ENCODE measurements around the gene NT5DC4.

Gene NT5DC4

DNA sequence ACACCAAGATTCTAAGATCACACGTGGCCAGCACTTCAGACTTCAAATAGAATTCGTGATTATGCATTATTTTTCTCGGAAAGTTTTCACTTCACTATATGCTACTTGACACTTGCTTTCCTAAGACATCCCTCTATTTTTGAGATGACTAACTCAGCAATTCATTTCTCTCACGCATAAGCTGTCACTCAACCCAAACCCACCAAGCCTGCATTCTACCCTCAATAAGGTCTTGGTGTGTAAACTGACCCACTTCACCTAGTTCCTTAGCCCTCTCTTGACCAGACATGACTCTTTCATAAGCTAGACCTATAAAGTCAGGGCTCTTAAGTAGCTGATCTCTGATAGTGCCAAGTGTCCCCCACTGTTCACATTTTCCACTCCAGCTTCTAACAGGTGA, 31.8 kb downstream of the NT5DC4 start:
- H3K18ac ChIP-seq (ENCODE audit: low read depth in 1 of 2, low read length in 2 of 2) = no peak overlapping the region
- DNase-seq = no peak
- no peak overlapping the region for H2BK120ac ChIP-seq (ENCODE audit: low read depth, low read length)
- no peak overlapping the region for H3K4ac ChIP-seq (ENCODE audit: low read depth in 1 of 2, low read length in 2 of 2)
- whole genome bisulfite sequencing = 96% methylated on average over 4 of the region's 4 CpGs
- no peak overlapping the region for H3K14ac ChIP-seq (ENCODE audit: low read length in 2 of 2)
- no peak overlapping the region for H3K4me2 ChIP-seq (ENCODE audit: low read length, poor library complexity, severe bottlenecking)
- H3K23ac ChIP-seq (ENCODE audit: low read length in 2 of 2) = no peak overlapping the region
- no peak overlapping the region for H4K91ac ChIP-seq (ENCODE audit: low read length)
- no peak overlapping the region for H2AK5ac ChIP-seq (ENCODE audit: low read length, severe bottlenecking)
- no peak overlapping the region for H4K8ac ChIP-seq (ENCODE audit: low read length)
- H3K9me3 ChIP-seq (ENCODE audit: control insufficient read depth, low read length) = no peaks in the 10 kb centered on the region
- peaks cover 28% of the 10 kb centered on the region for H3K79me1 ChIP-seq (replicated peaks; ENCODE audit: low read length, poor library complexity, severe bottlenecking)
- no peak overlapping the region for H3K9ac ChIP-seq (ENCODE audit: low read length)
- H2BK15ac ChIP-seq (ENCODE audit: low read depth, poor library complexity, severe bottlenecking) = no peak overlapping the region
- no peak overlapping the region for H3K4me3 ChIP-seq (ENCODE audit: insufficient read depth in 1 of 2, low read depth in 1 of 2, low read length in 2 of 2)
- no peak overlapping the region for H2AFZ ChIP-seq (ENCODE audit: low read depth, low read length)
- H2BK5ac ChIP-seq (ENCODE audit: low read depth, low read length, poor library complexity, severe bottlenecking) = no peak overlapping the region
- peak overlapping the region in 1 of 2 experiments; percentile 40 for H2BK12ac ChIP-seq (ENCODE audit: low read length in 2 of 2)
- peaks cover 4% of the 10 kb centered on the region for H3K4me1 ChIP-seq (ENCODE audit: control insufficient read depth, insufficient read depth, low read depth, low read length)
- no peaks in the 10 kb centered on the region for H3K27me3 ChIP-seq (ENCODE audit: control insufficient read depth in 1 of 2, insufficient read depth in 1 of 2, low read length in 2 of 2)
- H3K36me3 ChIP-seq (ENCODE audit: control insufficient read depth in 1 of 2, insufficient read depth in 2 of 2, low read depth in 1 of 2, low read length in 2 of 2) = peaks cover 0 to 10% of the 10 kb centered on the region in 2 experiments
- no peak overlapping the region for H3K27ac ChIP-seq (ENCODE audit: low read length, poor library complexity, severe bottlenecking)

DNA sequence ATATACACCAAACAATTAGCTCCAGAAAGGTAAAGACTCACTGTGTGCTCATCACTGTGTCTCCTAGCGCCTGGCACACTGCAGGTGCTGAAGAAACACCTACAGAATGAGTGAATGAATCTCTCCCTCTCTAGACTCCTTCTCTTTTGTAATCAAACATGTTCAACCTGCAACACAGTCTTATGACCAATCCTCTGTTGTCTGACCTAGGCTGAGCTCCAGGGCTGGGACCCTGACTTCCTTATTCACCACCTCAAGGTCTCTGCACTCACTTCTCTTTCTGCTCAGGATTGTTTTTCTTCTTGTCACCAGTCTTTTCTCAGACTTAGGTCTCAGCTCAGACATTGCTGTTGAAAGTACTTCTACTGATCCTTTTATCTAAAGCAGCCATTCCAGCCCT, 33.7 kb downstream of the NT5DC4 start:
- no peak overlapping the region for H2BK12ac ChIP-seq (ENCODE audit: low read length in 2 of 2)
- H3K4me2 ChIP-seq (ENCODE audit: low read length, poor library complexity, severe bottlenecking) = no peak overlapping the region
- H3K4ac ChIP-seq (ENCODE audit: low read depth in 1 of 2, low read length in 2 of 2) = no peak overlapping the region
- H3K79me1 ChIP-seq (replicated peaks; ENCODE audit: low read length, poor library complexity, severe bottlenecking) = peaks cover 29% of the 10 kb centered on the region
- H3K27me3 ChIP-seq (ENCODE audit: control insufficient read depth in 1 of 2, insufficient read depth in 1 of 2, low read length in 2 of 2) = no peaks in the 10 kb centered on the region
- no peak overlapping the region for H2BK5ac ChIP-seq (ENCODE audit: low read depth, low read length, poor library complexity, severe bottlenecking)
- H2AFZ ChIP-seq (ENCODE audit: low read depth, low read length) = no peak overlapping the region
- WGBS = 98% methylated on average over 1 of the region's 1 CpG
- peaks cover 0 to 10% of the 10 kb centered on the region in 2 experiments for H3K36me3 ChIP-seq (ENCODE audit: control insufficient read depth in 1 of 2, insufficient read depth in 2 of 2, low read depth in 1 of 2, low read length in 2 of 2)
- peaks cover 4% of the 10 kb centered on the region for H3K4me1 ChIP-seq (ENCODE audit: control insufficient read depth, insufficient read depth, low read depth, low read length)
- no peak for DNase-seq
- H2BK120ac ChIP-seq (ENCODE audit: low read depth, low read length) = no peak overlapping the region
- H3K18ac ChIP-seq (ENCODE audit: low read depth in 1 of 2, low read length in 2 of 2) = no peak overlapping the region
- no peak overlapping the region for H4K8ac ChIP-seq (ENCODE audit: low read length)
- H4K91ac ChIP-seq (ENCODE audit: low read length) = no peak overlapping the region
- no peak overlapping the region for H3K14ac ChIP-seq (ENCODE audit: low read length in 2 of 2)
- H3K9ac ChIP-seq (ENCODE audit: low read length) = no peak overlapping the region
- H2AK5ac ChIP-seq (ENCODE audit: low read length, severe bottlenecking) = no peak overlapping the region
- no peak overlapping the region for H2BK15ac ChIP-seq (ENCODE audit: low read depth, poor library complexity, severe bottlenecking)
- no peak overlapping the region for H3K27ac ChIP-seq (ENCODE audit: low read length, poor library complexity, severe bottlenecking)
- no peak overlapping the region for H3K23ac ChIP-seq (ENCODE audit: low read length in 2 of 2)
- H3K4me3 ChIP-seq (ENCODE audit: insufficient read depth in 1 of 2, low read depth in 1 of 2, low read length in 2 of 2) = no peak overlapping the region
- no peaks in the 10 kb centered on the region for H3K9me3 ChIP-seq (ENCODE audit: control insufficient read depth, low read length)

DNA sequence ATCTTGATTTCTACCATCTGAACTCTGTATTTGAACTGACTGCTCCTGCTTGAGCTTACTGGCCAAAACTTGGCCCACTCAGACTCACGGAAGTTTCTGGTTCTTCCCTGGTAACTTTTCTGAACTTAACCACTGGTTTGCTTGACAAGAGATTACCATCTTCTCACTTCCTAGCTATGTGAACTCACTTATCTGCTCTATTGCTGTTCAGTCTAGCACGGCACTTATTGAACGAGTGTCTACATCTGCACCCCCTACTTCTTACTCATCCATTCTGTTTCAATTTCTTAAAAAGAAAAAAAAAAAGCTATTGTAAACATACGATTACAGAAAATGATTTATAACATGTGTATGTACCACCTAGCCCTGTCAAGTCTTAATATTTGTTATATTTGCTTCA, 34.6 kb downstream of the NT5DC4 start:
- H2AK5ac ChIP-seq (ENCODE audit: low read length, severe bottlenecking) = no peak overlapping the region
- H3K4ac ChIP-seq (ENCODE audit: low read depth in 1 of 2, low read length in 2 of 2) = no peak overlapping the region
- H3K36me3 ChIP-seq (ENCODE audit: control insufficient read depth in 1 of 2, insufficient read depth in 2 of 2, low read depth in 1 of 2, low read length in 2 of 2) = peaks cover 0 to 10% of the 10 kb centered on the region in 2 experiments
- H3K9me3 ChIP-seq (ENCODE audit: control insufficient read depth, low read length) = no peaks in the 10 kb centered on the region
- H3K14ac ChIP-seq (ENCODE audit: low read length in 2 of 2) = no peak overlapping the region
- H3K4me1 ChIP-seq (ENCODE audit: control insufficient read depth, insufficient read depth, low read depth, low read length) = no peaks in the 10 kb centered on the region
- peaks cover 23% of the 10 kb centered on the region for H3K79me1 ChIP-seq (replicated peaks; ENCODE audit: low read length, poor library complexity, severe bottlenecking)
- H4K91ac ChIP-seq (ENCODE audit: low read length) = no peak overlapping the region
- H2AFZ ChIP-seq (ENCODE audit: low read depth, low read length) = no peak overlapping the region
- no peak overlapping the region for H4K8ac ChIP-seq (ENCODE audit: low read length)
- H3K4me3 ChIP-seq (ENCODE audit: insufficient read depth in 1 of 2, low read depth in 1 of 2, low read length in 2 of 2) = no peak overlapping the region
- H3K18ac ChIP-seq (ENCODE audit: low read depth in 1 of 2, low read length in 2 of 2) = no peak overlapping the region
- no peak overlapping the region for H3K9ac ChIP-seq (ENCODE audit: low read length)
- no peak overlapping the region for H3K27ac ChIP-seq (ENCODE audit: low read length, poor library complexity, severe bottlenecking)
- no peak overlapping the region for H3K23ac ChIP-seq (ENCODE audit: low read length in 2 of 2)
- H2BK12ac ChIP-seq (ENCODE audit: low read length in 2 of 2) = no peak overlapping the region
- WGBS = 93% methylated on average over 3 of the region's 4 CpGs
- no peak overlapping the region for H2BK120ac ChIP-seq (ENCODE audit: low read depth, low read length)
- H2BK5ac ChIP-seq (ENCODE audit: low read depth, low read length, poor library complexity, severe bottlenecking) = no peak overlapping the region
- DNase-seq = no peak
- H2BK15ac ChIP-seq (ENCODE audit: low read depth, poor library complexity, severe bottlenecking) = no peak overlapping the region
- H3K27me3 ChIP-seq (ENCODE audit: control insufficient read depth in 1 of 2, insufficient read depth in 1 of 2, low read length in 2 of 2) = no peaks in the 10 kb centered on the region
- no peak overlapping the region for H3K4me2 ChIP-seq (ENCODE audit: low read length, poor library complexity, severe bottlenecking)

DNA sequence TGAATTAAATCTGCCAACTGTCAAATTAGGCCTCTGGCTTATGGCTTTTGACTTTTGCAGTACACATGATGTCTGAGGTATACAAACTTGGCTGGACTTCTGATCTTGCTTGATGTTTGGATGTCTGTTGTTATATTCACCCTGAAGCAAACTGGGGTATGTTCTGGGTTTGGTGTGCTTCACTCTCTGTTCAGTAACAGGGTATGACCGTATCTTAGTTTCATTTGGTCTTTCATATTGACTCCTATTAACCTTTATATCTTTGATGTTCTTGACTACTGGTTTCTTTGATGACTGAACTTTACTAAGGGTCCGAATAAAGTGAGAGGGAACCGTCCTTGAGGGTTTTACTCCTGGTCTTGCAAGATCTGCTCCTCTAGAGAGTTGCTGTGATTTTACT, 35.4 kb downstream of the NT5DC4 start:
- Histone ChIP-seq H3K79me1 (replicated peaks; ENCODE audit: low read length, poor library complexity, severe bottlenecking) (peaks cover 25% of the 10 kb centered on the region), H3K4me1 (ENCODE audit: control insufficient read depth, insufficient read depth, low read depth, low read length) (no peaks in the 10 kb centered on the region), H3K9me3 (ENCODE audit: control insufficient read depth, low read length) (no peaks in the 10 kb centered on the region), H2BK15ac (ENCODE audit: low read depth, poor library complexity, severe bottlenecking) (no peak overlapping the region), H3K14ac (ENCODE audit: low read length in 2 of 2) (no peak overlapping the region), H3K27ac (ENCODE audit: low read length, poor library complexity, severe bottlenecking) (no peak overlapping the region), H3K23ac (ENCODE audit: low read length in 2 of 2) (no peak overlapping the region), H3K4me3 (ENCODE audit: insufficient read depth in 1 of 2, low read depth in 1 of 2, low read length in 2 of 2) (no peak overlapping the region), H2AK5ac (ENCODE audit: low read length, severe bottlenecking) (no peak overlapping the region), H3K9ac (ENCODE audit: low read length) (no peak overlapping the region), H2BK12ac (ENCODE audit: low read length in 2 of 2) (no peak overlapping the region), H2AFZ (ENCODE audit: low read depth, low read length) (no peak overlapping the region), H2BK5ac (ENCODE audit: low read depth, low read length, poor library complexity, severe bottlenecking) (no peak overlapping the region), H3K18ac (ENCODE audit: low read depth in 1 of 2, low read length in 2 of 2) (no peak overlapping the region), H3K4ac (ENCODE audit: low read depth in 1 of 2, low read length in 2 of 2) (no peak overlapping the region), H3K36me3 (ENCODE audit: control insufficient read depth in 1 of 2, insufficient read depth in 2 of 2, low read depth in 1 of 2, low read length in 2 of 2) (peaks cover 0 to 10% of the 10 kb centered on the region in 2 experiments), H4K91ac (ENCODE audit: low read length) (no peak overlapping the region), H4K8ac (ENCODE audit: low read length) (no peak overlapping the region), H3K27me3 (ENCODE audit: control insufficient read depth in 1 of 2, insufficient read depth in 1 of 2, low read length in 2 of 2) (no peaks in the 10 kb centered on the region), H3K4me2 (ENCODE audit: low read length, poor library complexity, severe bottlenecking) (no peak overlapping the region), H2BK120ac (ENCODE audit: low read depth, low read length) (no peak overlapping the region)
- no peak for DNase-seq
- 80% methylated on average over 1 of the region's 3 CpGs for WGBS

Data from mesenchymal stem cell (in vitro differentiated cells and primary cell).